HepG2 (cell line): ENCODE measurements around the gene GRK5. TPM values are rescaled to one million over a fixed set of nuclear protein-coding genes. Genes with fewer than 3 reads are reported as not detected.

Source experiments
- CHD2 ChIP-seq: IDR thresholded peaks from 2 replicates; pipeline ENCODE4 v1.6.1; 2011; ENCODE audit warnings: low read depth, low read length, improper control_type of control experiment
- DMAP1 ChIP-seq: IDR thresholded peaks from 2 replicates; pipeline ENCODE4 v1.6.1; 2016
- FOSL2 ChIP-seq: sonication (generic); formaldehyde crosslinking; IDR thresholded peaks from 2 replicates; pipeline ENCODE4 v1.4.0; 2020; ENCODE audit warnings: missing genetic modification reagents
- GTF2F1 ChIP-seq: fragments of 150-350 bp; IDR thresholded peaks from 2 replicates; pipeline ENCODE4 v1.6.1; 2014; ENCODE audit warnings: low read length
- HNF1A ChIP-seq, 2 experiments: sonication (generic) in 1 of 2; formaldehyde crosslinking in 1 of 2; IDR thresholded peaks; 2 replicates each; pipeline versions ENCODE4 v1.4.0 to v1.6.1; 2016 to 2020; ENCODE audit warnings: borderline replicate concordance in 1 of 2, low read depth in 1 of 2, mild to moderate bottlenecking in 1 of 2, missing genetic modification reagents in 1 of 2
- MEIS2 ChIP-seq: sonication (generic); formaldehyde crosslinking; IDR thresholded peaks from 2 replicates; pipeline ENCODE4 v1.9.0; 2021; ENCODE audit warnings: mild to moderate bottlenecking, missing genetic modification reagents
- MXD4 ChIP-seq: IDR thresholded peaks from 2 replicates; pipeline ENCODE4 v1.6.1; 2016; ENCODE audit warnings: mild to moderate bottlenecking, missing biosample characterization, missing genetic modification reagents
- NR3C1 ChIP-seq: sonication (generic); formaldehyde crosslinking; IDR thresholded peaks from 2 replicates; pipeline ENCODE4 v1.4.0; 2020; ENCODE audit warnings: missing genetic modification reagents
- PCBP1 ChIP-seq: fragments of 200-400 bp; formaldehyde crosslinking; IDR thresholded peaks from 2 replicates; pipeline ENCODE4 v1.6.1; 2017; ENCODE audit warnings: mild to moderate bottlenecking, low read depth, low read length, borderline replicate concordance
- SNRNP70 ChIP-seq: fragments of 200-400 bp; formaldehyde crosslinking; IDR thresholded peaks from 2 replicates; pipeline ENCODE4 v1.6.1; 2017; ENCODE audit warnings: mild to moderate bottlenecking, low read depth, low read length, moderate library complexity
- THAP11 ChIP-seq: IDR thresholded peaks from 2 replicates; pipeline ENCODE4 v1.6.1; 2016; ENCODE audit warnings: missing biosample characterization, missing genetic modification reagents
- TIGD3 ChIP-seq: sonication (generic); formaldehyde crosslinking; IDR thresholded peaks from 2 replicates; pipeline ENCODE4 v1.5.1; 2020; ENCODE audit warnings: mild to moderate bottlenecking, missing genetic modification reagents, borderline replicate concordance
- ZNF256 ChIP-seq: sonication (generic); formaldehyde crosslinking; conservative IDR thresholded peaks from 2 replicates; pipeline ENCODE4 v1.4.0; 2020; ENCODE audit warnings: missing genetic modification reagents
- ZNF678 ChIP-seq: sonication (generic); formaldehyde crosslinking; IDR thresholded peaks from 2 replicates; pipeline ENCODE4 v1.4.0; 2020; ENCODE audit warnings: mild to moderate bottlenecking, missing genetic modification reagents
- polyA plus RNA-seq, 8 experiments: library from polyadenylated mRNA; depleted of rRNA in 3 of 8; stranded (reverse) in 7 of 8; unstranded in 1 of 8; fragments of >200 nt; fragmentation: Illumina TruSeq in 4 of 8; extraction: Trizol in 4 of 8; gene quantifications; 2 replicates each; pipeline versions ENCODE4 v1.2.1 to v1.2.3, GENCODE V29; 2011 to 2016; ENCODE audit warnings: low read depth in 4 of 8, missing spikeins in 1 of 8, mixed read lengths in 1 of 8; ENCODE audit not compliant: insufficient read depth in 1 of 8
- total RNA-seq, 5 experiments: library from RNA; depleted of rRNA; stranded (reverse); fragments of >200 nt; fragmentation: Illumina TruSeq; extraction: Trizol; gene quantifications; 2 replicates each; pipeline ENCODE4 v1.2.3, GENCODE V29; 2016; ENCODE audit warnings: low read depth in 1 of 5
- TF ChIP-seq, protein P1 (sequence below): sonication (generic); formaldehyde crosslinking; IDR thresholded peaks from 2 replicates; pipeline ENCODE4 v1.8.1; 2023; ENCODE audit warnings: missing genetic modification reagents, inconsistent platforms, borderline replicate concordance
- TF ChIP-seq, protein P2 (sequence below): IDR thresholded peaks from 2 replicates; pipeline ENCODE4 v1.6.1; 2012; ENCODE audit warnings: inconsistent platforms
- TF ChIP-seq, protein P3 (sequence below): sonication (generic); formaldehyde crosslinking; IDR thresholded peaks from 2 replicates; pipeline ENCODE4 v1.4.0; 2020; ENCODE audit warnings: low read depth, mild to moderate bottlenecking, missing genetic modification reagents

The GRK5 gene
- total and polyA plus RNA-seq, 2 of the 13 experiments (the other 11 are each of a cell fraction or from before 2014, with no cell fraction given): 10.4 to 12.6 TPM

GRCh38 chr10:119316729-119317097 is 109.3 kb downstream of the GRK5 start (continued):
- TF ChIP-seq, protein P1, sequence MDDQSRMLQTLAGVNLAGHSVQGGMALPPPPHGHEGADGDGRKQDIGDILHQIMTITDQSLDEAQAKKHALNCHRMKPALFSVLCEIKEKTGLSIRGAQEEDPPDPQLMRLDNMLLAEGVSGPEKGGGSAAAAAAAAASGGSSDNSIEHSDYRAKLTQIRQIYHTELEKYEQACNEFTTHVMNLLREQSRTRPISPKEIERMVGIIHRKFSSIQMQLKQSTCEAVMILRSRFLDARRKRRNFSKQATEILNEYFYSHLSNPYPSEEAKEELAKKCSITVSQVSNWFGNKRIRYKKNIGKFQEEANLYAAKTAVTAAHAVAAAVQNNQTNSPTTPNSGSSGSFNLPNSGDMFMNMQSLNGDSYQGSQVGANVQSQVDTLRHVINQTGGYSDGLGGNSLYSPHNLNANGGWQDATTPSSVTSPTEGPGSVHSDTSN (CRISPR knock-in tag): no peak
- TF ChIP-seq TIGD3 (no peak), GTF2F1 (no peak), DMAP1 (CRISPR knock-in tag) (peak; percentile 62; the same call in 1 of the 2 replicates), CHD2 (no peak; the same call in 1 of the 2 replicates), ZNF678 (CRISPR knock-in tag) (no peak; the same call in 1 of the 2 replicates), THAP11 (CRISPR knock-in tag) (peak; percentile 8; the same call in 1 of the 2 replicates), MEIS2 (0 out of 2 replicates have a peak, but pooled peaks have one; percentile 58), ZNF256 (CRISPR knock-in tag) (no peak), NR3C1 (CRISPR knock-in tag) (no peak), SNRNP70 (no peak), HNF1A (IDR thresholded peaks at IDR 0.05; ENCODE audit: low read depth) (no peak), HNF1A (CRISPR knock-in tag; IDR thresholded peaks at IDR 0.05; ENCODE audit: borderline replicate concordance) (no peak), FOSL2 (CRISPR knock-in tag) (peak; percentile 97), PCBP1 (no peak), MXD4 (peak; percentile 50; the same call in 1 of the 2 replicates)
- TF ChIP-seq, protein P2, sequence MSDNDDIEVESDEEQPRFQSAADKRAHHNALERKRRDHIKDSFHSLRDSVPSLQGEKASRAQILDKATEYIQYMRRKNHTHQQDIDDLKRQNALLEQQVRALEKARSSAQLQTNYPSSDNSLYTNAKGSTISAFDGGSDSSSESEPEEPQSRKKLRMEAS: peak; percentile 94
- TF ChIP-seq, protein P3, sequence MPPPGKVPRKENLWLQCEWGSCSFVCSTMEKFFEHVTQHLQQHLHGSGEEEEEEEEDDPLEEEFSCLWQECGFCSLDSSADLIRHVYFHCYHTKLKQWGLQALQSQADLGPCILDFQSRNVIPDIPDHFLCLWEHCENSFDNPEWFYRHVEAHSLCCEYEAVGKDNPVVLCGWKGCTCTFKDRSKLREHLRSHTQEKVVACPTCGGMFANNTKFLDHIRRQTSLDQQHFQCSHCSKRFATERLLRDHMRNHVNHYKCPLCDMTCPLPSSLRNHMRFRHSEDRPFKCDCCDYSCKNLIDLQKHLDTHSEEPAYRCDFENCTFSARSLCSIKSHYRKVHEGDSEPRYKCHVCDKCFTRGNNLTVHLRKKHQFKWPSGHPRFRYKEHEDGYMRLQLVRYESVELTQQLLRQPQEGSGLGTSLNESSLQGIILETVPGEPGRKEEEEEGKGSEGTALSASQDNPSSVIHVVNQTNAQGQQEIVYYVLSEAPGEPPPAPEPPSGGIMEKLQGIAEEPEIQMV (CRISPR knock-in tag): no peak
